Measurements from ENCODE around the gene FER1L5. TPM values are rescaled to one million over a fixed set of nuclear protein-coding genes. Genes with fewer than 3 reads are reported as not detected.

FER1L5 gene
- polyA plus RNA-seq, 1 of the 3 experiments (the other 2 are of a cell fraction) = 0.02 TPM

DNA sequence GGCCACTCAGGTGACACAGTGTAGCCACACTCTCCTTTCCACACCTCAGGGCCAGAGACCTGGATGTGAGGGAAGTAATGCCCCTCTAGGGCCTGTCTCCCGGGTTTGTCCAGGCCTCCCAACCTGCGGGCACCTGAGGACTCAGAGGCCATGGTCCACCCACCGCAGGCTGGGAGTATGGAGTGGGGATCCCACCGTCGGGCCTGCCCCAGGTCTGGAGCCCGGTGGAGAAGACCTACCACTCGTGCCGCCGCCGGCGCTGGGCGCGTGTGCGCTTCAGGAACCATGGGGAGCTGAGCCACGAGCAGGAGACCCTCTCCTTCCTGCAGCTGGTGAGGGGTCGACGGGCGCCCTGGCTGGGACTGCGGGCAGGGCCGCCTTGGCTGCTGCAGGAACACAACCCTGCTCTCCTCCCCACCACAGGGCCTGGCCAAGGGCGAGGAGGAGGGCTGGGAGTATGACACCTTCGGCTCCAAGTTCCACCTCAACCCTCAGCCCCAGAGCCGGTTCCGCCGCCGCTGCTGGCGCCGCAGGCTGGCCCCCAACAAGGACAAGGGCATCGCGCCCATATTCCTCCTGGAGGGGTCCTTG, 48.6 kb downstream of the FER1L5 start (continued):
- TF ChIP-seq EZH2phosphoT487 (IDR thresholded peaks at IDR 0.05; ENCODE audit: borderline replicate concordance, low read depth) = no peak

DNA sequence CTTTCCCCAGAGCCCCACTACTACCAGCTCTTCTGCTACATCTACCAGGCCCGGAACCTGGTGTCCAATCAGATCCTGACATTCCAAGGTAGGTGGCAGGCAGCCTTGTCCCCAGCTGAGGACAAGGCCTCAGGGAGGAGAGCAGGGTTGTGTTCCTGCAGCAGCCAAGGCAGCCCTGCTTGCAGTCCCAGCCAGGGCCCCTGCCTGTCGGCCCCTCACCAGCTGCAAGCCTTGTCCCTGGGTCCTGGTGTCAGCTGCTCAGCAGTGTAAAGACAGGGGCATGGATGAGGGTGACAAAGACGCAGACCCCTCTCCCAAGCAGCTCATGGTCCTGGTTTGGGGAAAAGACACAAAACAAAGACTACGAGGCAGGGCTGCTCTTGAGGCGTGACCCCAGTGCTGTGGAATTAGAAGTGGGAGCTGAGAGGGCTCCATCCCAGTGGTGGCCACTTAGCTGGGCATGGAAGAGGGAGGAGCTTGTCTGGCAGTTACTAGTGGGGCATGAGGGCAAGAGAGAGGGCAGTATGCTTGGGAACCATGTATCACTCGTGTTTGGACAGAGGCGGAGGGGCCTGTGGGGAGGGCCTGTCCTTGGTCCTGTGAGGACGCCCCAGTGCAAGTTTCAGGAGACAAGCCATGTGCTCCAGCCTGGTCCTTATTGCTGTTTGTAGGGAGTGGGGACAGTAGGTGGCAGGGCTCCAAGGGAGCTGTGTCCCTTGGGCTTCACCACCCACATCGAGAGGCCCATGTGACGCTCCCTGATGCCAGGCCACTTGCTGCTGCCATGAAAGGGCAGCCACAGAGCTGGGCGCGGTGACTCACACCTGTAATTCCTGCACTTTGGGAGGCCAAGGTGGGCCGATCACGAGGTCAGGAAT, 49.8 kb downstream of the FER1L5 start:
- Histone ChIP-seq H3K9me3 (no peaks in the 10 kb centered on the region), H3K4me1 (ENCODE audit: control insufficient read depth in 1 of 2, insufficient read depth in 2 of 2, low read depth in 1 of 2, low read length in 1 of 2) (peaks cover 0 to 9% of the 10 kb centered on the region in 2 experiments; a peak in 1 of 4 replicates), H3F3A (replicated peaks; ENCODE audit: insufficient read depth) (no peaks in the 10 kb centered on the region), H3K4me3 (ENCODE audit: low read depth in 2 of 2, low read length in 1 of 2) (no peak overlapping the region), H3K4me2 (no peak overlapping the region), H3K79me2 (ENCODE audit: insufficient read depth) (no peaks in the 10 kb centered on the region), H3K36me3 (replicated peaks in 1 of 2; ENCODE audit: control insufficient read depth in 1 of 2, insufficient read depth in 2 of 2, low read length in 1 of 2) (no peaks in the 10 kb centered on the region), H2AFZ (ENCODE audit: low read depth) (no peak overlapping the region), H3K27me3 (ENCODE audit: insufficient read depth) (no peaks in the 10 kb centered on the region), H3K9ac (no peak overlapping the region), H3K9me2 (no peaks in the 10 kb centered on the region), H4K20me1 (ENCODE audit: insufficient read depth) (no peaks in the 10 kb centered on the region), H3K27ac (ENCODE audit: low read depth in 2 of 2, low read length in 1 of 2) (no peak overlapping the region; a peak in 1 of 4 replicates)
- 91% methylated on average over 8 of the region's 14 CpGs for WGBS (ENCODE audit: low lambda C conversion rate)
- TF ChIP-seq, protein P1, sequence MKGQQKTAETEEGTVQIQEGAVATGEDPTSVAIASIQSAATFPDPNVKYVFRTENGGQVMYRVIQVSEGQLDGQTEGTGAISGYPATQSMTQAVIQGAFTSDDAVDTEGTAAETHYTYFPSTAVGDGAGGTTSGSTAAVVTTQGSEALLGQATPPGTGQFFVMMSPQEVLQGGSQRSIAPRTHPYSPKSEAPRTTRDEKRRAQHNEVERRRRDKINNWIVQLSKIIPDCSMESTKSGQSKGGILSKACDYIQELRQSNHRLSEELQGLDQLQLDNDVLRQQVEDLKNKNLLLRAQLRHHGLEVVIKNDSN (IDR thresholded peaks at IDR 0.05; ENCODE audit: borderline replicate concordance, low read depth) = no peak
- no peak for TF ChIP-seq FOXJ3 (CRISPR knock-in tag; IDR thresholded peaks at IDR 0.05)
- no peak for TF ChIP-seq FOSL2 (IDR thresholded peaks at IDR 0.05; ENCODE audit: borderline replicate concordance, low read depth)
- no peak for TF ChIP-seq NRF1 (IDR thresholded peaks at IDR 0.05; ENCODE audit: low read depth, low read length)
- TF ChIP-seq, protein P2, sequence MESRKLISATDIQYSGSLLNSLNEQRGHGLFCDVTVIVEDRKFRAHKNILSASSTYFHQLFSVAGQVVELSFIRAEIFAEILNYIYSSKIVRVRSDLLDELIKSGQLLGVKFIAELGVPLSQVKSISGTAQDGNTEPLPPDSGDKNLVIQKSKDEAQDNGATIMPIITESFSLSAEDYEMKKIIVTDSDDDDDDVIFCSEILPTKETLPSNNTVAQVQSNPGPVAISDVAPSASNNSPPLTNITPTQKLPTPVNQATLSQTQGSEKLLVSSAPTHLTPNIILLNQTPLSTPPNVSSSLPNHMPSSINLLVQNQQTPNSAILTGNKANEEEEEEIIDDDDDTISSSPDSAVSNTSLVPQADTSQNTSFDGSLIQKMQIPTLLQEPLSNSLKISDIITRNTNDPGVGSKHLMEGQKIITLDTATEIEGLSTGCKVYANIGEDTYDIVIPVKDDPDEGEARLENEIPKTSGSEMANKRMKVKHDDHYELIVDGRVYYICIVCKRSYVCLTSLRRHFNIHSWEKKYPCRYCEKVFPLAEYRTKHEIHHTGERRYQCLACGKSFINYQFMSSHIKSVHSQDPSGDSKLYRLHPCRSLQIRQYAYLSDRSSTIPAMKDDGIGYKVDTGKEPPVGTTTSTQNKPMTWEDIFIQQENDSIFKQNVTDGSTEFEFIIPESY (IDR thresholded peaks at IDR 0.05; ENCODE audit: borderline replicate concordance, low read depth) = no peak
- no peak for TF ChIP-seq TAF1 (IDR thresholded peaks at IDR 0.05; ENCODE audit: borderline replicate concordance, low read depth, low read length)
- POLR2A ChIA-PET = interaction anchor here (1.5 kb wide), 1 partner anchor 10 kb away, joined by 3 read pairs; no protein-coding TSS in a partner anchor
- no peak for DNase-seq
- CTCF ChIA-PET = interaction anchor here (2.5 kb wide), 1 partner anchor 10 kb away, joined by 8 read pairs; no protein-coding TSS in a partner anchor
